GM06990 (cell line): ENCODE data around the gene ZFP91.

Experiments
- DNase-seq: peaks from one replicate; pipeline ENCODE4 v3.0.0-alpha.2; 2011; ENCODE audit not compliant: insufficient read length; ENCODE audit errors: extremely low read depth
- H3K27me3 ChIP-seq: replicated peaks from 2 replicates; pipeline ENCODE4 v1.6.0; 2011; ENCODE audit warnings: low read length; ENCODE audit not compliant: control insufficient read depth, insufficient read depth
- H3K36me3 ChIP-seq: 2 replicates; pipeline ENCODE4 v1.5.1; 2011; ENCODE audit warnings: low read length; ENCODE audit not compliant: control insufficient read depth, insufficient read depth
- H3K4me3 ChIP-seq: replicated peaks from 2 replicates; pipeline ENCODE4 v1.5.1; 2011; ENCODE audit warnings: low read depth, mild to moderate bottlenecking, control low read depth, low read length
- TF ChIP-seq, protein P1 (sequence below): IDR thresholded peaks from 2 replicates; pipeline ENCODE4 v1.5.1; 2011; ENCODE audit warnings: low read length, control low read depth, mild to moderate bottlenecking, inconsistent platforms; ENCODE audit not compliant: insufficient read depth, poor library complexity, severe bottlenecking

ZFP91 gene

DNA sequence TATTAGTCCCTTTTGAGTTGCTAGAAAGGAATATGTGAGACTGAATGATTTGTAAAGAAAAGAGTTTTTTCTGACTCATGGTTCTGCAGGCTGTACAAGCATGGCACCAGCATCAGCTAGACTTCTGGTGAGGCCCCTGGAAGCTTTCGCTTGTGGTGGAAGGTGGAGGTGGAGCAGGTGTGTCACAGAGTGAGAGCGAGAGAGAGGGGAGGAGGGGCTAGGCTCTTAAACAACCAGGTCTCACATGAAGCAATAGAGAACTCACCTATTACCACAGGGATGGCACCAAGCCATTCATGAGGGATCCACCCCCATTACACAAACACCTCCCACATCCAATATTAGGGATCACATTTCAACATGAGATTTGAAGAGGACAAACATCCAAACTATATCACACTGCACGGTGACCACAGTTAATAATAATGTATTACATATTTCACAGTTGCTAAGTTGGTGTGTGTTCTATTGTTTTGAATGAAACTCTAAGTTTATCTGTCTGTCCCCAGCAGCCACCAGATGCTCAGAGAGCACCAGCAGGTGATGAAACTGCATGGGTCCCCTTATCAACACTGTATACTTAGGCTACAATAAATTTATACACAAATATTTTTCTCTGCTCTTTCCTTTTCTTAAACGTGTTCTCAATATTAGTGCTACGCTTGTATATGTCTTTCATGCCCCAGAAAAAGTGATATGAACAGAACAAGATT is 14.1 kb downstream of the ZFP91 start:
- no peaks in the 10 kb centered on the region for H3K27me3 ChIP-seq
- no peak for DNase-seq
- TF ChIP-seq, protein P1, sequence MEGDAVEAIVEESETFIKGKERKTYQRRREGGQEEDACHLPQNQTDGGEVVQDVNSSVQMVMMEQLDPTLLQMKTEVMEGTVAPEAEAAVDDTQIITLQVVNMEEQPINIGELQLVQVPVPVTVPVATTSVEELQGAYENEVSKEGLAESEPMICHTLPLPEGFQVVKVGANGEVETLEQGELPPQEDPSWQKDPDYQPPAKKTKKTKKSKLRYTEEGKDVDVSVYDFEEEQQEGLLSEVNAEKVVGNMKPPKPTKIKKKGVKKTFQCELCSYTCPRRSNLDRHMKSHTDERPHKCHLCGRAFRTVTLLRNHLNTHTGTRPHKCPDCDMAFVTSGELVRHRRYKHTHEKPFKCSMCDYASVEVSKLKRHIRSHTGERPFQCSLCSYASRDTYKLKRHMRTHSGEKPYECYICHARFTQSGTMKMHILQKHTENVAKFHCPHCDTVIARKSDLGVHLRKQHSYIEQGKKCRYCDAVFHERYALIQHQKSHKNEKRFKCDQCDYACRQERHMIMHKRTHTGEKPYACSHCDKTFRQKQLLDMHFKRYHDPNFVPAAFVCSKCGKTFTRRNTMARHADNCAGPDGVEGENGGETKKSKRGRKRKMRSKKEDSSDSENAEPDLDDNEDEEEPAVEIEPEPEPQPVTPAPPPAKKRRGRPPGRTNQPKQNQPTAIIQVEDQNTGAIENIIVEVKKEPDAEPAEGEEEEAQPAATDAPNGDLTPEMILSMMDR = no peak
- H3K4me3 ChIP-seq = no peak overlapping the region
- no peaks in the 10 kb centered on the region; the same call in none of the 2 replicates for H3K36me3 ChIP-seq

DNA sequence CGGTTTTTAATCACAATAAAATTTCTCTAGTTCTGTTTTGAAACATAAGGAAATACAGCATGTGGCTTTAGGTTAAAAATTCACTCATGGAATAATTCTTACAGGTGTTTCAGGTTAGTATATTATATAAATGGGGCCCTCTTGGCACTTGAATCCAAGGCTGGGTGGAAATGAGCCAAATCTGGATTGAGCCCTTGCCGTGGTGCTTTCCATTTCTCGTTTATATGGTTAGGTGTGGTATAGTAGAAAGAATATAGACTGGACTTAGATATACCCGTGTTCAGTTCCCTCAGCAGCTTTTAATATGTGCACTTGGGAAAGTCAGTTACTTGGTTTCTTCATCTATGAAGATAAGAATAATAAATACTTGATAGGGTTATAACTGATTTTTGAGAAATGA is 16.0 kb downstream of the ZFP91 start:
- no peak overlapping the region for H3K4me3 ChIP-seq
- DNase-seq = no peak
- H3K27me3 ChIP-seq = no peaks in the 10 kb centered on the region
- TF ChIP-seq, protein P1 = no peak
- no peaks in the 10 kb centered on the region; the same call in 1 of the 2 replicates for H3K36me3 ChIP-seq

DNA sequence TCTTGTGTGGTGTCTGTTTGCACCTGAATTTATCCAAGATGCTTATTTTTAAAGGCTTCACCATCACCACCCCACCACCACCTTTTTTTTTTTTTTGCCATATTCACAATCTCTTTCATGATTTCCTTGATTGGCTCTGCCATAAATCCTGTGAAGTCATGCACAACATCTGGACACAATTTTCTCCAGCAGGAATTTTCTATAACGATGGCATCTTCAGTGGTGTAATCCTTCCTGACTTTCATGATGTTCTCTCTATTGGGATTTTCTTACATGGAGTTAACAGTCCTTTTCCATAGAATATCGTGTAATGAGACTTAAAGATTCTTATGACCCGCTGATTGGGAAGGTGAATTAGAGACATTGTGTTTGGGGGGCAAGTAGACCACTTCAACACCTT is 17.8 kb downstream of the ZFP91 start:
- DNase-seq = no peak
- H3K36me3 ChIP-seq = no peaks in the 10 kb centered on the region; the same call in 1 of the 2 replicates
- no peak overlapping the region for H3K4me3 ChIP-seq
- H3K27me3 ChIP-seq = no peaks in the 10 kb centered on the region
- TF ChIP-seq, protein P1 = no peak

DNA sequence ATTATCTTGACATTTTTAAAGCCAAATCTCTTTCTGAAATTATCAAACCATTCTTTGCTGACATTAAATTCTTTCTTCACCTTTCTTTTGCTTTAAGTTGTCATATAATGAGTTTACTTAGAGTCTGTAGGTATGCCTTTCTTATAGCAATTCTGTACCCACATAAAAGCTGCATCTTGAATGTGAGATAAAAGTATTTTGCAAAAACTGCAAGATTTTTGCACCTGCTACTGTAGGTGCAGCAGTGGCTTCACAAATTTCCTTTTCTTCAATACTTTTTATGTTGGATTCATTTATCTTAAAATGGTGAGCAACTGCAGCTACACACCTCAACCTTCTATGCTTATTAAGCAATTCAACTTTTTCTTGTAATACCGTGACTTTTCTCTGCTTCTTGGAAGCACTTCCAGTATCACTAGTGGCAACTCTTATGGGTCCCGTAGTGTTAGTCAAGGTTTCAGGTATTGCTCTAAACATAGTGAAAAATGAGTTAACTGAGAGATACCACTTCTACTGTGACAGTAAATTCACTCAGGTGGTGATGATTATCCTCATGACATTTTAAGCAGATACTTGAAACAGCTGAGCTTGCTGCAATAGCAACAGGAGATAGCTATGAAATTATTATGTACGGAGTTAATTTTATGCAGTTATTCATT is 18.8 kb downstream of the ZFP91 start:
- Histone ChIP-seq H3K4me3 (no peak overlapping the region), H3K27me3 (no peaks in the 10 kb centered on the region), H3K36me3 (no peaks in the 10 kb centered on the region; the same call in 1 of the 2 replicates)
- TF ChIP-seq, protein P1 = no peak
- no peak for DNase-seq

DNA sequence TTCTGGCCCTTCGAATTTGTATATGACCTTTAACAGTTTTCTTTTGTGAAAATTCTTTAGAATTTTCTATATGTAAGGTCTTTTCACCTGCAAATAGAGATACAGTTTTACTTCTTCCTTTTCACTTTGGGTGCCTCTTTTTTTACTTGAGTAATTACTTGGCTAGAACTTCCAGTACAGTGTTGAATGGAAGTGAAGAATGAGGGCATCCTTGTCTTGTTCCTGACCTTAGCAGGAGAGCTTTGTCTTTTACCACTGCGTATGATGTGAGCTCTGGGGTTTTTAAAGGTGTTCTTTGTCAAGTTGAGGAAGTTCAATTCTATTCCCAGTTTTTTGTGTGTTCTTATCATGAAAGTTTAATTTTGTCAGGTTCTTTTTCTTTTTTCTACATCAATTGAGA is 21.6 kb downstream of the ZFP91 start:
- Histone ChIP-seq H3K4me3 (no peak overlapping the region), H3K36me3 (no peaks in the 10 kb centered on the region; the same call in none of the 2 replicates), H3K27me3 (no peaks in the 10 kb centered on the region)
- TF ChIP-seq, protein P1 = no peak
- no peak for DNase-seq
